Calu3 (cell line): ENCODE results near the gene IL6. TPM values are rescaled to one million over a fixed set of nuclear protein-coding genes. Genes with fewer than 3 reads are reported as not detected.

ENCODE experiments used
- BruUV-seq: library from RNA; stranded (reverse); fragments of 400-500 nt; replicated peaks from 2 replicates; lab custom pipeline; 2021; lab: Mats Ljungman, UMichigan
- CTCF ChIA-PET: fragments of 300-600 bp; sonication (Branson Sonifier 250); formaldehyde crosslinking; loops from one replicate; lab custom pipeline; 2022; ENCODE audit warnings: antibody characterized with exemption; lab: Charles Lee
- DNase-seq: peaks from one replicate; pipeline ENCODE4 v3.0.0; 2022
- H3K27ac Mint-ChIP-seq: one replicate; pipeline ENCODE4 v1.8.0; 2022; ENCODE audit warnings: mixed read lengths; ENCODE audit not compliant: unreplicated experiment
- H3K27me3 Mint-ChIP-seq: one replicate; pipeline ENCODE4 v1.8.0; 2022; ENCODE audit warnings: mixed read lengths; ENCODE audit not compliant: unreplicated experiment
- H3K36me3 Mint-ChIP-seq: one replicate; pipeline ENCODE4 v1.8.0; 2022; ENCODE audit warnings: mild to moderate bottlenecking, moderate library complexity, mixed read lengths; ENCODE audit not compliant: insufficient read depth, unreplicated experiment
- H3K4me1 Mint-ChIP-seq: one replicate; pipeline ENCODE4 v1.8.0; 2022; ENCODE audit warnings: mild to moderate bottlenecking, low read depth, mixed read lengths; ENCODE audit not compliant: unreplicated experiment
- H3K4me3 Mint-ChIP-seq: one replicate; pipeline ENCODE4 v1.8.0; 2022; ENCODE audit warnings: mild to moderate bottlenecking, low read depth, moderate library complexity, mixed read lengths; ENCODE audit not compliant: unreplicated experiment
- H3K9me3 Mint-ChIP-seq: one replicate; pipeline ENCODE4 v1.8.0; 2022; ENCODE audit warnings: low read depth, mixed read lengths; ENCODE audit not compliant: unreplicated experiment
- intact Hi-C: fragments of 100-400 bp; cut with micrococcal nuclease; formaldehyde crosslinking; loops from one replicate; pipeline ENCODE4 v1.10.0; 2022; ENCODE audit not compliant: unreplicated experiment
- total RNA-seq: library from RNA; stranded (reverse); gene quantifications from 2 replicates; pipeline ENCODE4 v1.2.3, GENCODE V29; 2022
- TF ChIP-seq, protein P1 (sequence below): fragments of 200-600 bp; IDR thresholded peaks from one replicate; pipeline ENCODE4 v1.8.0; 2022; ENCODE audit warnings: antibody characterized with exemption; ENCODE audit not compliant: unreplicated experiment

IL6 gene
- total RNA-seq, 1 experiment from 2014 or later, result 20.7 TPM

- Mint-ChIP-seq H3K9me3 (peaks cover 6% of the 10 kb centered on the region), H3K27ac (peak overlapping the region; percentile 1), H3K4me3 (no peak overlapping the region), H3K4me1 (peaks cover 32% of the 10 kb centered on the region), H3K27me3 (no peaks in the 10 kb centered on the region), H3K36me3 (no peaks in the 10 kb centered on the region)
- TF ChIP-seq, protein P1, sequence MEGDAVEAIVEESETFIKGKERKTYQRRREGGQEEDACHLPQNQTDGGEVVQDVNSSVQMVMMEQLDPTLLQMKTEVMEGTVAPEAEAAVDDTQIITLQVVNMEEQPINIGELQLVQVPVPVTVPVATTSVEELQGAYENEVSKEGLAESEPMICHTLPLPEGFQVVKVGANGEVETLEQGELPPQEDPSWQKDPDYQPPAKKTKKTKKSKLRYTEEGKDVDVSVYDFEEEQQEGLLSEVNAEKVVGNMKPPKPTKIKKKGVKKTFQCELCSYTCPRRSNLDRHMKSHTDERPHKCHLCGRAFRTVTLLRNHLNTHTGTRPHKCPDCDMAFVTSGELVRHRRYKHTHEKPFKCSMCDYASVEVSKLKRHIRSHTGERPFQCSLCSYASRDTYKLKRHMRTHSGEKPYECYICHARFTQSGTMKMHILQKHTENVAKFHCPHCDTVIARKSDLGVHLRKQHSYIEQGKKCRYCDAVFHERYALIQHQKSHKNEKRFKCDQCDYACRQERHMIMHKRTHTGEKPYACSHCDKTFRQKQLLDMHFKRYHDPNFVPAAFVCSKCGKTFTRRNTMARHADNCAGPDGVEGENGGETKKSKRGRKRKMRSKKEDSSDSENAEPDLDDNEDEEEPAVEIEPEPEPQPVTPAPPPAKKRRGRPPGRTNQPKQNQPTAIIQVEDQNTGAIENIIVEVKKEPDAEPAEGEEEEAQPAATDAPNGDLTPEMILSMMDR, result no peak
- CTCF ChIA-PET, result interaction anchor here (0.6 to 2.7 kb wide), 17 partner anchors 10 to 802 kb away, joined by 3 to 13 read pairs (median 4); partner anchors contain the start of gene IL6
- intact Hi-C loops, result no loop called here
- BruUV-seq, result no TSS peak
- peak; percentile 51 for DNase-seq
Observed at GRCh38 chr7:22696541-22697228, 30.3 kb upstream of the IL6 start.

DNA sequence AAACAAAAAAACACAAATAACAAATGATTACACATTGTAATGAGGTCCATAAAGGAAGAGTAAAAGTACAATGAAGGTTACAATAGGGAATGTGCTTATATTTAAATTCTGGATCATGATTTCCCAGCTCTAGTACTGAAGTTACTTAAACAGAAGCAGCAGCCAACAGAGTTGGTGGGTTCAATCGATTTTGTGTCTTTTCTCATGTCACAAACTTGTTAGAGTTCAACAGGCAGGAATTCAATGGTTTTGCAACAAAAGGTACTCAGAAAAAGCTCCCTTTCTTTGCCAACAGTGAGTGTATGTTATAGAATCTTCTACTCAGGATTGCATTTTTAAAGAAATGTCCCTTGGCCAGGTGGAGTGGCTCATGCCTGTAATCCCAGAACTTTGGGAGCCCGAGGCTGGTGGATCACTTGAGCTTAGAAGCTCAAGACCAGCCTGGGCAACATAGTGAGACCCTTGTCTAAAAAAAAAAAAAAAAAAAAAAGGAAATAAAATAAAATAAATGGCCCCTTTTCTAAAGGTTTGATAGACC, 29.6 kb upstream of the IL6 start:
- TF ChIP-seq, protein P1, result no peak
- intact Hi-C loops, result no loop called here
- no peak overlapping the region for H3K4me3 Mint-ChIP-seq
- peaks cover 6% of the 10 kb centered on the region for H3K9me3 Mint-ChIP-seq
- no peaks in the 10 kb centered on the region for H3K27me3 Mint-ChIP-seq
- no peak for DNase-seq
- H3K36me3 Mint-ChIP-seq, result no peaks in the 10 kb centered on the region
- BruUV-seq, result no TSS peak
- CTCF ChIA-PET, result interaction anchor here (0.7 to 2.7 kb wide), 10 partner anchors 9 to 802 kb away, joined by 3 to 13 read pairs (median 4); partner anchors contain the start of gene IL6
- peaks cover 32% of the 10 kb centered on the region for H3K4me1 Mint-ChIP-seq
- peak overlapping the region; percentile 1 for H3K27ac Mint-ChIP-seq

GRCh38 chr7:22697876-22698606, 29.0 kb upstream of the IL6 start:
- no peak overlapping the region for H3K4me3 Mint-ChIP-seq
- H3K27ac Mint-ChIP-seq, result no peak overlapping the region
- H3K36me3 Mint-ChIP-seq, result no peaks in the 10 kb centered on the region
- TF ChIP-seq, protein P1, result no peak
- DNase-seq, result no peak
- H3K9me3 Mint-ChIP-seq, result peaks cover 6% of the 10 kb centered on the region
- intact Hi-C loops, result no loop called here
- CTCF ChIA-PET, result interaction anchor here (0.9 to 2.7 kb wide), 6 partner anchors 9 to 137 kb away, joined by 3 to 13 read pairs (median 7); partner anchors contain the start of gene IL6
- no TSS peak for BruUV-seq
- no peaks in the 10 kb centered on the region for H3K27me3 Mint-ChIP-seq
- peaks cover 32% of the 10 kb centered on the region for H3K4me1 Mint-ChIP-seq

- intact Hi-C loops, result no loop called here
- Mint-ChIP-seq H3K4me1 (peaks cover 32% of the 10 kb centered on the region), H3K4me3 (no peak overlapping the region), H3K27me3 (no peaks in the 10 kb centered on the region), H3K27ac (no peak overlapping the region), H3K36me3 (no peaks in the 10 kb centered on the region), H3K9me3 (peaks cover 6% of the 10 kb centered on the region)
- CTCF ChIA-PET, result interaction anchor here (1.0 kb wide), 1 partner anchor 33 kb away, joined by 4 read pairs; no protein-coding TSS in a partner anchor
- TF ChIP-seq, protein P1, result no peak
- no peak for DNase-seq
- BruUV-seq, result no TSS peak
Observed at GRCh38 chr7:22698767-22699166, 28.2 kb upstream of the IL6 start.
